ENCODE results near the gene CPSF3. TPM values are rescaled to one million over a fixed set of nuclear protein-coding genes. Genes with fewer than 3 reads are reported as not detected.

CPSF3 gene
- polyA plus RNA-seq, 2 of the 4 experiments (the other 2 are of a cell fraction), result 63.4 to 77.2 TPM

- no peak for TF ChIP-seq HOXB13 (CRISPR knock-in tag; IDR thresholded peaks at IDR 0.05; ENCODE audit: low read depth)
Observed at GRCh38 chr2:9463698-9464034, 40.2 kb downstream of the CPSF3 start (continued).

- Histone ChIP-seq H3K9me3 (no peaks in the 10 kb centered on the region), H3K4me1 (no peaks in the 10 kb centered on the region), H3K4me2 (no peak overlapping the region), H3K4me3 (no peak overlapping the region), H3K27ac (no peak overlapping the region)
- WGBS (ENCODE audit: missing lambda C conversion rate), result 71% methylated on average over 7 of the region's 7 CpGs
- no peak for TF ChIP-seq POLR2A (IDR thresholded peaks at IDR 0.05; ENCODE audit: low read length)
- TF ChIP-seq CEBPB (IDR thresholded peaks at IDR 0.05), result no peak
- ChIA-PET POLR2A (no interaction called here), CTCF (interaction anchor here (0.6 to 1.5 kb wide), 3 partner anchors 10 to 322 kb away, joined by 3 to 11 read pairs (median 4); partner anchors contain the start of gene IAH1)
- no peak for DNase-seq (ENCODE audit: low read depth in 1 of 2, low spot score in 1 of 2)
- no peak for ATAC-seq
- no peak for FAIRE-seq
Observed at GRCh38 chr2:9465170-9465569, 41.7 kb downstream of the CPSF3 start.

GRCh38 chr2:9466147-9466683 lies 42.8 kb downstream of the CPSF3 start:
- Histone ChIP-seq H3K9me3 (no peaks in the 10 kb centered on the region), H3K4me3 (no peak overlapping the region), H3K27ac (no peak overlapping the region), H3K4me2 (no peak overlapping the region), H3K4me1 (no peaks in the 10 kb centered on the region)
- ATAC-seq (no peak), DNase-seq (ENCODE audit: low read depth in 1 of 2, low spot score in 1 of 2) (no peak), FAIRE-seq (no peak)
- ChIA-PET CTCF (no interaction called here), POLR2A (no interaction called here)
- WGBS (ENCODE audit: missing lambda C conversion rate), result 67% methylated on average over 28 of the region's 46 CpGs
- TF ChIP-seq FOXS1 (CRISPR knock-in tag; IDR thresholded peaks at IDR 0.05), result no peak
- no peak for TF ChIP-seq HEYL (CRISPR knock-in tag; IDR thresholded peaks at IDR 0.05)
- no peak for TF ChIP-seq ATOH8 (CRISPR knock-in tag; IDR thresholded peaks at IDR 0.05; ENCODE audit: low read depth)
- no peak for TF ChIP-seq RAD21 (conservative IDR thresholded peaks at IDR 0.05 in 1 of 2, IDR thresholded peaks at IDR 0.05 in 1 of 2)
- TF ChIP-seq ZSCAN20 (CRISPR knock-in tag; IDR thresholded peaks at IDR 0.05), result no peak
- TF ChIP-seq SMC3 (IDR thresholded peaks at IDR 0.05), result no peak
- TF ChIP-seq POLR2A (IDR thresholded peaks at IDR 0.05; ENCODE audit: low read length), result no peak
- TF ChIP-seq ELK1 (IDR thresholded peaks at IDR 0.05; ENCODE audit: low read depth, low read length), result no peak
- TF ChIP-seq RFX5 (IDR thresholded peaks at IDR 0.05), result no peak
- TF ChIP-seq E2F6 (IDR thresholded peaks at IDR 0.05; ENCODE audit: borderline replicate concordance, low read depth), result no peak
- no peak for TF ChIP-seq KDM5A (IDR thresholded peaks at IDR 0.05)
- no peak for TF ChIP-seq NR3C1 (IDR thresholded peaks at IDR 0.05)
- TF ChIP-seq NFE2L2 (conservative IDR thresholded peaks at IDR 0.05; ENCODE audit: low read length), result no peak
- TF ChIP-seq ZFP36 (IDR thresholded peaks at IDR 0.05; ENCODE audit: borderline replicate concordance, partially characterized antibody), result no peak
- TF ChIP-seq REST (IDR thresholded peaks at IDR 0.05), result no peak
- no peak for TF ChIP-seq FOSB (CRISPR knock-in tag; IDR thresholded peaks at IDR 0.05)
- TF ChIP-seq JUN (IDR thresholded peaks at IDR 0.05), result no peak
- no peak for TF ChIP-seq CBX8 (IDR thresholded peaks at IDR 0.05)

Measured in A549 (cell line).